Type B pancreatic cell (in vitro differentiated cells): ENCODE data around the gene ERF. TPM values are rescaled to one million over a fixed set of nuclear protein-coding genes. Genes with fewer than 3 reads are reported as not detected.

Experiments
- DNase-seq: peaks from one replicate; pipeline ENCODE4 v3.0.0; 2021; ENCODE audit warnings: mixed read lengths; ENCODE audit not compliant: unreplicated experiment; ENCODE audit errors: extremely low spot score
- H3K27ac Mint-ChIP-seq: 2 replicates; pipeline ENCODE4 v1.8.0; 2021; ENCODE audit warnings: mild to moderate bottlenecking, mixed read lengths
- H3K27me3 Mint-ChIP-seq: 2 replicates; pipeline ENCODE4 v1.8.0; 2021; ENCODE audit warnings: mixed read lengths
- H3K36me3 Mint-ChIP-seq: 2 replicates; pipeline ENCODE4 v1.8.0; 2021; ENCODE audit warnings: mixed read lengths
- H3K4me1 Mint-ChIP-seq: one replicate; pipeline ENCODE4 v1.8.0; 2021; ENCODE audit warnings: mixed read lengths; ENCODE audit not compliant: unreplicated experiment
- H3K4me3 Mint-ChIP-seq: 2 replicates; pipeline ENCODE4 v1.8.0; 2021; ENCODE audit warnings: mild to moderate bottlenecking, mixed read lengths
- H3K9me3 Mint-ChIP-seq: 2 replicates; pipeline ENCODE4 v1.8.0; 2021; ENCODE audit warnings: mixed read lengths
- CTCF ChIP-seq: fragments of 200-600 bp; sonication (generic); conservative IDR thresholded peaks from 2 replicates; pipeline ENCODE4 v1.5.0; 2021; ENCODE audit warnings: antibody characterized with exemption, mild to moderate bottlenecking
- total RNA-seq: library from RNA; stranded (reverse); gene quantifications from 2 replicates; pipeline ENCODE4 v1.2.1, GENCODE V29; 2021; ENCODE audit warnings: low replicate concordance

ERF gene
- total RNA-seq, 1 donor from 2014 or later, result 78.9 TPM

- no peak for DNase-seq
- H3K4me3 Mint-ChIP-seq, result no peak overlapping the region
- H3K27me3 Mint-ChIP-seq, result no peaks in the 10 kb centered on the region
- H3K4me1 Mint-ChIP-seq, result no peaks in the 10 kb centered on the region
- no peak for TF ChIP-seq CTCF
- H3K9me3 Mint-ChIP-seq, result no peaks in the 10 kb centered on the region
- peak overlapping the region; percentile 67 for H3K27ac Mint-ChIP-seq
- peaks cover 25% of the 10 kb centered on the region for H3K36me3 Mint-ChIP-seq
These were observed 47.1 kb downstream of the ERF start for GRCh38 chr19:42207767-42208271.

- H3K27ac Mint-ChIP-seq, result peak overlapping the region; percentile 67
- H3K4me3 Mint-ChIP-seq, result no peak overlapping the region
- no peaks in the 10 kb centered on the region for H3K9me3 Mint-ChIP-seq
- DNase-seq, result no peak
- no peaks in the 10 kb centered on the region for H3K27me3 Mint-ChIP-seq
- no peaks in the 10 kb centered on the region for H3K4me1 Mint-ChIP-seq
- TF ChIP-seq CTCF, result no peak
- H3K36me3 Mint-ChIP-seq, result peaks cover 29% of the 10 kb centered on the region
These were observed 47.8 kb downstream of the ERF start for GRCh38 chr19:42206871-42207755.

- H3K27ac Mint-ChIP-seq, result no peak overlapping the region
- H3K36me3 Mint-ChIP-seq, result peaks cover 30% of the 10 kb centered on the region
- DNase-seq, result no peak
- no peaks in the 10 kb centered on the region for H3K4me1 Mint-ChIP-seq
- no peak overlapping the region for H3K4me3 Mint-ChIP-seq
- no peak for TF ChIP-seq CTCF
- no peaks in the 10 kb centered on the region for H3K9me3 Mint-ChIP-seq
- H3K27me3 Mint-ChIP-seq, result no peaks in the 10 kb centered on the region
These were observed 50.3 kb downstream of the ERF start for GRCh38 chr19:42204664-42205063.

- Mint-ChIP-seq H3K4me1 (no peaks in the 10 kb centered on the region), H3K27me3 (no peaks in the 10 kb centered on the region), H3K36me3 (peaks cover 33% of the 10 kb centered on the region), H3K27ac (no peak overlapping the region), H3K9me3 (no peaks in the 10 kb centered on the region), H3K4me3 (no peak overlapping the region)
- no peak for DNase-seq
- TF ChIP-seq CTCF, result no peak
These were observed 51.2 kb downstream of the ERF start for GRCh38 chr19:42203700-42204099.

- no peak for TF ChIP-seq CTCF
- Mint-ChIP-seq H3K4me1 (no peaks in the 10 kb centered on the region), H3K9me3 (no peaks in the 10 kb centered on the region), H3K36me3 (peaks cover 27% of the 10 kb centered on the region), H3K27ac (peak overlapping the region; percentile 10), H3K4me3 (no peak overlapping the region), H3K27me3 (no peaks in the 10 kb centered on the region)
- DNase-seq, result no peak
These were observed 52.5 kb downstream of the ERF start for GRCh38 chr19:42202290-42202880.
